LNCaP clone FGC (cell line): ENCODE data around the gene PLEKHG5.

Experiments
- DNase-seq: peaks from one replicate; pipeline ENCODE4 v3.0.0-alpha.2; 2011; ENCODE audit warnings: low read depth
- H3K4me3 ChIP-seq: 2 replicates; pipeline ENCODE4 v1.5.1; 2011; ENCODE audit warnings: mild to moderate bottlenecking, low read depth, low read length, control low read depth
- CTCF ChIP-seq: IDR thresholded peaks from 2 replicates; pipeline ENCODE4 v1.5.1; 2012; ENCODE audit warnings: mild to moderate bottlenecking; ENCODE audit not compliant: control insufficient read depth, insufficient read depth; ENCODE audit errors: extremely low read depth

PLEKHG5 gene

GRCh38 chr1:6481820-6482219, 9.6 kb downstream of the PLEKHG5 start:
- H3K4me3 ChIP-seq, result no peak overlapping the region
- TF ChIP-seq CTCF, result no peak
- no peak for DNase-seq

DNA sequence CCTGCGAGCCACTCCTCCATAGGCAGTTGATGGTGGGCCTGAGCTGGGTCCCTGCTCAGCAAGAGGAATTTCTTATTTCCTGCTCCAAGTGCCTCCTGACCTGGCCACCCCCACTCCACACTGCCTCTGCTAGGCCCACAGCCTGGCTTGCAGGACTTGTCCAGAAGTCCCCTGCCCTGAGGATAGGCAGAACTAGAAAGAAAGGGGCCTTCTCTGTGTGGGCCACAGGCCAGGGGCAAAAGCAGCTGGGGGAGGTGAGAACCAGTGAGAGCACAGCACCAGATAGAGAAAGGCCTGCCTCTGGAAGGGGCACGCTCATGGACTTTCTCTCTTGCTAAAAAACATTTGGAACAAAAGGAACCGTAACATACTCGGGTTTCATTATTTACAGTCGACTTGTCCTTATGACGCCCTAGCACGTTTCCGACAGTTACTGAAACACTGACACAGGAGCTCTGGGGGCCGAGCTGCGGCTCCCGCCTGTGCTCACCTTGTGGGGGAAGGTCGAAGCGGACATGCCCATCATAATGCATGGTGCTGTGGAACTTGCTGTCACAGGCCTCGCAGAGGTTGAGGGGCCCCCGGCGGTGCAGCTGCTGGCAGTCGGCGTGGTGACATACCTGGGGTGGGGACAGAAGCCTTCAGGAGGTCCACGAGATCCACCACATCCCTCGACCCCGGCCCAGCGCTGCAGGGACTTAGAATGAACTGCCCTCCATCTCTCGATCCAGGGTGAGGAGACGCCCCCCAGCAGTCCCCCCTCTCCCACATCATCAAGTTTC, 14.2 kb downstream of the PLEKHG5 start:
- TF ChIP-seq CTCF, result no peak
- H3K4me3 ChIP-seq, result no peak overlapping the region
- DNase-seq, result no peak

GRCh38 chr1:6476483-6476882, 15.0 kb downstream of the PLEKHG5 start:
- no peak for DNase-seq
- no peak overlapping the region for H3K4me3 ChIP-seq
- no peak for TF ChIP-seq CTCF

GRCh38 chr1:6475381-6476133, 15.9 kb downstream of the PLEKHG5 start:
- DNase-seq, result no peak
- no peak overlapping the region for H3K4me3 ChIP-seq
- peak; percentile 93 for TF ChIP-seq CTCF

DNA sequence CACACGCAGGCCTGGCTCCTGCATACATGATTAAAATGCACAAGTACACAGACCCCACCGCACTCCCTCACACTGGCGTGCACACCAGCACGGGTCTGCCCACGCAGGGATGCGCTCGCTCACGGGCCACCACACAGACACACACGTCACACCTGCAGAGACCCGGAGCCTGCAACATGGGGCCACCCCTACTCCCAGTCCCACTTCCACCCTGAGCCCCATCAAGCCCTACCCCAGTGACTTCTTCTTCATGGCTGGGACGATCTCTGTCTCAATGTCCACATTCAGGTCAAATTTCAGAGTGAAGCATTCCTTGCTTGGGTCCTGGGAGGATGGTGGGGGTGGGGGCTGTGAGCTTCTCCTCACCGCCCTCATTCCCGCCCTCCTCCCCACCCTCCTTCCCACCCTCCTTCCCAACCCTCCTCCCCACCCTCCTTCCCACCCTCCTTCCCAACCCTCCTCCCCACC, 16.6 kb downstream of the PLEKHG5 start:
- DNase-seq, result no peak
- no peak overlapping the region for H3K4me3 ChIP-seq
- TF ChIP-seq CTCF, result no peak

DNA sequence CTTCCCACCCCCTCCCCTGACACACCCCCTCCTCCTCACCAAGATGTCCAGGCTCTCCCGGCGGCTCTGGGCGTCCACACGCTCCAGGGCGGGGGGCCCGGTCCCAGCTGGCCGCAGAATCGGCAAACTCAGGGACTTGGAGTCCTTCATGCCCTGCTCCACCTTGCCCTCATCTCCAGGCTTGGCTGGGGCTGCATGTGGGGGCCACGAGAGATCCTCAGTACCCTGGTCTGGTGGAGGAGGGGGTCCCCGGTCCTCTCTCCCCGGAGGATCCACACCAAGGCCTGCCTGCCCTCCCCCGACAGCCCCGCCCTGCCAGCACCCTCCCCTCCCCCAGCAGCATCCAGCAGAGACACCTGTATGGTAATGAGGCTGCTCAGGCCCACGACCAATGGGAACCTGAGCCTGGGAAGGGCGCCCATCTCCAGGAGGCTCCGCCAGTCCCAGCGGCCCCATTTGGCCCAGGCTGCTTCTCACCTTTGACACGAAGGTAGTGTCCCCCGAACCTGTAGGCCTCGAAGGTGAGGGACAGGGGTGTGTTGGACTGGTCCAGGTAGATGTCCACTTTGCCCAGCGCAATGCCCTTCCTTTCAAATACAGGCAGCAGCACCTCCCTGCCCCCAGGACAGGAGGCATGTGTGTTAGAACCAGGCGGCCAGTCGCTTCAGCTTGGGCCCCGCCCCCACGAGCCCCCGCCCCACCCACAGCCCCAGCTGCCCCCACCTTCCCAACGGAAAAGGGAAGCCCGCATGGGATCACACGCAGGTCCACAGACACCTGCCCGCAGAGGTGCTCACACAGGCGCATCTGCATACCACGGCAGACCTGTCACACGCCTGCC, 17.3 kb downstream of the PLEKHG5 start:
- no peak for DNase-seq
- TF ChIP-seq CTCF, result no peak
- no peak overlapping the region for H3K4me3 ChIP-seq
